A549 treated with Hydrocortisone at 1 μM for 4 hours (cell line): Measurements from ENCODE around the gene TSPY10. TPM values are rescaled to one million over a fixed set of nuclear protein-coding genes. Genes with fewer than 3 reads are reported as not detected.

Experiments
- total RNA-seq: library from RNA; stranded (reverse); fragments of 200-300 nt; extraction: Qiagen RNA extraction; gene quantifications from 5 replicates; pipeline ENCODE4 v1.2.3, GENCODE V29; 2022

The TSPY10 gene
- total RNA-seq = not detected in 5 replicates

DNA sequence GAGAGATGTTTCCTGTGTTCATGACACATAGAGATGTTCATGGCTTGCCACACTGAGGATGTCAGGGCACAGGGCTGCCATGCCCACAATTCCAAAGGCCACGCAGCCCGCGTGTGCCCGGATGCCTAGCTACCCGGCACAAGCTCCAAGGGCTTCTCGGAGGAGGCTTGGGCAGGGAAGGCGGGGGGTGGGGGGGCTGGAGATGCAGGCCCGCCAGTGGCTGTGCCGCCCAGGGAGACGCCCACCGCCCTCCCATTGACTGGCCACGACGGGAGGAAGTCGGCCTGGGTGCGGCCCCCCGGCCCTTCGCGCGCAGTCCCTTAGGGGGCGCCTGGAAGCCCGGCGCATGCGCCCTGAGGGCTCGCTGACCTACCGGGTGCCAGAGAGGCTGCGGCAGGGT, at the start of gene TSPY10:
TSS of gene TSPY10 (plus strand) at position 301 of the 400 bp plus-strand sequence. CDS start at position 347, 46 bp downstream.

DNA sequence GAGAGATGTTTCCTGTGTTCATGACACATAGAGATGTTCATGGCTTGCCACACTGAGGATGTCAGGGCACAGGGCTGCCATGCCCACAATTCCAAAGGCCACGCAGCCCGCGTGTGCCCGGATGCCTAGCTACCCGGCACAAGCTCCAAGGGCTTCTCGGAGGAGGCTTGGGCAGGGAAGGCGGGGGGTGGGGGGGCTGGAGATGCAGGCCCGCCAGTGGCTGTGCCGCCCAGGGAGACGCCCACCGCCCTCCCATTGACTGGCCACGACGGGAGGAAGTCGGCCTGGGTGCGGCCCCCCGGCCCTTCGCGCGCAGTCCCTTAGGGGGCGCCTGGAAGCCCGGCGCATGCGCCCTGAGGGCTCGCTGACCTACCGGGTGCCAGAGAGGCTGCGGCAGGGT, 40.7 kb upstream of the TSPY10 start, which contains the start of gene TSPY9:
TSS of gene TSPY9 (plus strand) at position 301 of the 400 bp plus-strand sequence. CDS start at position 347, 46 bp downstream.

Other genes starting within 250 kb of the TSPY10 start
- gene TSPY4, start 190.4 kb upstream of the TSPY10 start, total RNA-seq = not detected in 5 replicates
- not detected in 5 replicates for gene TSPY8, start 170.1 kb upstream of the TSPY10 start, total RNA-seq
- not detected in 5 replicates for gene TSPY3, start 129.5 kb upstream of the TSPY10 start, total RNA-seq
- not detected in 5 replicates for gene TSPY1, start 60.9 kb upstream of the TSPY10 start, total RNA-seq
- not detected in 5 replicates for gene TSPY9, start 40.6 kb upstream of the TSPY10 start, total RNA-seq